IPS-20b (cell line): ENCODE results near the gene C1orf226.

Experiments used
- H3K27ac ChIP-seq: one replicate; pipeline ENCODE4 v1.5.1; 2013; ENCODE audit warnings: low read length
- H3K27me3 ChIP-seq: 2 replicates; pipeline ENCODE4 v1.6.1; 2013; ENCODE audit warnings: mild to moderate bottlenecking, low read length, inconsistent platforms; ENCODE audit not compliant: insufficient read depth
- H3K36me3 ChIP-seq: 2 replicates; pipeline ENCODE4 v1.6.1; 2013; ENCODE audit warnings: low read depth, mild to moderate bottlenecking, inconsistent platforms, low read length, moderate library complexity; ENCODE audit not compliant: insufficient read depth
- H3K4me1 ChIP-seq: 2 replicates; pipeline ENCODE4 v1.6.1; 2013; ENCODE audit warnings: mild to moderate bottlenecking, control low read depth, inconsistent platforms, low read length, moderate library complexity; ENCODE audit not compliant: insufficient read depth
- H3K4me3 ChIP-seq: 2 replicates; pipeline ENCODE4 v1.5.1; 2013; ENCODE audit warnings: mild to moderate bottlenecking, low read length, inconsistent platforms
- H3K9ac ChIP-seq: 2 replicates; pipeline ENCODE4 v1.6.1; 2013; ENCODE audit warnings: low read depth, mild to moderate bottlenecking, inconsistent platforms, low read length, moderate library complexity
- H3K9me3 ChIP-seq: 2 replicates; pipeline ENCODE4 v1.6.1; 2013; ENCODE audit warnings: mild to moderate bottlenecking, low read depth, low read length, inconsistent platforms; ENCODE audit not compliant: insufficient read depth

Gene C1orf226

GRCh38 chr1:162397039-162397448 is 15.5 kb downstream of the C1orf226 start:
- no peaks in the 10 kb centered on the region for H3K27me3 ChIP-seq
- H3K9ac ChIP-seq: no peak overlapping the region
- peaks cover 17% of the 10 kb centered on the region for H3K4me1 ChIP-seq
- H3K9me3 ChIP-seq: no peaks in the 10 kb centered on the region
- no peak overlapping the region for H3K27ac ChIP-seq
- no peaks in the 10 kb centered on the region for H3K36me3 ChIP-seq
- H3K4me3 ChIP-seq: no peak overlapping the region

DNA sequence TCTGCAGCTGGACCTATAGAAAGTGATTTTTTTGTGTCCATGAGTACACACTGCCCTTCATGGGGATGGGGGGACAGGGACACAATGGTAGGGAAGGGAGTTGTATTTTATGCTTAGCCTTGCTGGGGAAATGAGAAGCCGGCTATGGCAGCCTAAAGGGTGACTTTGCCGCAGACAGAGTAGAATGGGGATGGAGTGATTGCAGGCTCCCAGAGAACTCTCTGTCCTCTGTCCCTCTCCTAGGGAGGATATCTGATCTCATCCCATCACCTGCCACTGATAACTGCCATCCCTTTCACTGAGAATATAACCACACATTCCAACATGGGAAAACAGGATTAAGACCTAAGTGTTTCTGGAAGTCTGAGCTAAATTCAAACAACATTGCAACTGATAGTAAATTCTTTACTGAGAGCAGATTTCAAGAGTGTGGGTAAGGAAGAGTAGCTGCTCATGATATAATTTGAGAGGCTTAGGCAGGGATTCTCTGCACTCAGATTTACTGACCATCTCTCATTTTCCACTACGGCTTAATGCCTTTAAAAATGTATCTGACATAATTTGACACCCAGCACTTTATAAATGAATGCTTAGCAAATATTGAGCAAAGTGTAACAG is 16.5 kb downstream of the C1orf226 start:
- H3K4me3 ChIP-seq: no peak overlapping the region
- H3K27ac ChIP-seq: no peak overlapping the region
- H3K4me1 ChIP-seq: peaks cover 17% of the 10 kb centered on the region
- no peak overlapping the region for H3K9ac ChIP-seq
- no peaks in the 10 kb centered on the region for H3K27me3 ChIP-seq
- no peaks in the 10 kb centered on the region for H3K36me3 ChIP-seq
- no peaks in the 10 kb centered on the region for H3K9me3 ChIP-seq

- Histone ChIP-seq H3K9ac (no peak overlapping the region), H3K27me3 (no peaks in the 10 kb centered on the region), H3K4me3 (0 out of 2 replicates have a peak overlapping the region, but pooled peaks have one; percentile 12), H3K9me3 (no peaks in the 10 kb centered on the region), H3K27ac (peak overlapping the region; percentile 25), H3K36me3 (no peaks in the 10 kb centered on the region), H3K4me1 (peaks cover 17% of the 10 kb centered on the region)
Measured at GRCh38 chr1:162398999-162399580, 17.6 kb downstream of the C1orf226 start.

- Histone ChIP-seq H3K4me3 (no peak overlapping the region), H3K27me3 (no peaks in the 10 kb centered on the region), H3K36me3 (no peaks in the 10 kb centered on the region), H3K9me3 (no peaks in the 10 kb centered on the region), H3K4me1 (peaks cover 17% of the 10 kb centered on the region), H3K9ac (no peak overlapping the region), H3K27ac (no peak overlapping the region)
Measured at GRCh38 chr1:162400790-162401355, 19.3 kb downstream of the C1orf226 start.

DNA sequence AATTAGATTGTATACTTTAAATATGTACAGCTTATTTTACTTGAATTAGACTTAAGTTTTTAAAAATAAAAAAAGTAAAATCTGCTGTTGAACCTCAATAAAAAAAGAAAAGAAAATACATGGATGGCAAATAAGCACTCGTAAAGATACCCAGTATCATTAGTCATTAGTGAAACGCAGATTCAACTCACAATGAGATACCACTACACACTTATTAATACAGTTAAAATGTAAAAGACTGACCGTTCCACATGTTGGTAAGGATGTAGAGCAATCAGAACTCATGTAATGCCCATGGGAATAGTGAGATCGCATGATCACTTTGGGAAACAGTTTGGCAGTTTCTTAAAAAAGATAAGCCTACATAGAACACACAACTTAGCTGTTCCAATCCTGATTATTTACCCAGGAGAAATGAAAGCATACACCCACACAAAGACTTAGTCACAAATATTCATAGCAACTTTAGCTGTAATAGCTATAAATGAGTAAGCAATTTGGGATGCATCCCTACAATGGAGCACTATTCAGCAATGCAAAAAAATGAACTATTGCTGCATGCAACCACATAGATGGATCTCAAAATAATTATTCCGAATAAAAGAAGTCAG is 23.1 kb downstream of the C1orf226 start:
- Histone ChIP-seq H3K9me3 (no peaks in the 10 kb centered on the region), H3K9ac (no peak overlapping the region), H3K4me1 (no peaks in the 10 kb centered on the region; the same call in 1 of the 2 replicates), H3K36me3 (no peaks in the 10 kb centered on the region), H3K27me3 (no peaks in the 10 kb centered on the region), H3K4me3 (no peak overlapping the region), H3K27ac (no peak overlapping the region)

GRCh38 chr1:162405800-162406199 is 24.3 kb downstream of the C1orf226 start:
- Histone ChIP-seq H3K9me3 (no peaks in the 10 kb centered on the region), H3K27ac (no peak overlapping the region), H3K36me3 (no peaks in the 10 kb centered on the region), H3K9ac (no peak overlapping the region), H3K27me3 (no peaks in the 10 kb centered on the region), H3K4me1 (no peaks in the 10 kb centered on the region), H3K4me3 (no peak overlapping the region)

GRCh38 chr1:162406811-162407210 is 25.3 kb downstream of the C1orf226 start:
- no peak overlapping the region for H3K4me3 ChIP-seq
- no peak overlapping the region for H3K9ac ChIP-seq
- H3K27me3 ChIP-seq: no peaks in the 10 kb centered on the region
- H3K9me3 ChIP-seq: no peaks in the 10 kb centered on the region
- no peak overlapping the region for H3K27ac ChIP-seq
- H3K4me1 ChIP-seq: no peaks in the 10 kb centered on the region
- H3K36me3 ChIP-seq: no peaks in the 10 kb centered on the region

DNA sequence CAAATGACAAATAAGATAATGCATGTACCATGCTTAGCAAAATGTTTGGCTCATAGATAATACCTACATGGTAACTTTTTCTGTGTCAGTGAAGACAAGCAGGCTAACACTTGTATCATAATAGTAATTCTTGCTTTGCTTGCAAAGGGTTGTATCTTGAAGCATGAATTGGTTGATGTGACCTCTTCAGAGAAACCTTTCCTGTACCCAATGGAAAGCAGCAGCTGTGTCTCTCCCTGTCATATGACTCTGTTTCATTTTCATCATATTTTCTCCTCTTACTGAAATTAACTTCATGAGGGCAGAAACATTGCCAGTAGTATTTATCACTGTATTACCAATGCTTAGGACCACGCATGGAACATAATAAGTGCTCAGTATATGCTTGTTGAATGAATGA is 26.0 kb downstream of the C1orf226 start:
- no peak overlapping the region for H3K27ac ChIP-seq
- H3K9ac ChIP-seq: no peak overlapping the region
- H3K9me3 ChIP-seq: no peaks in the 10 kb centered on the region
- no peaks in the 10 kb centered on the region for H3K36me3 ChIP-seq
- no peak overlapping the region for H3K4me3 ChIP-seq
- no peaks in the 10 kb centered on the region for H3K4me1 ChIP-seq
- H3K27me3 ChIP-seq: no peaks in the 10 kb centered on the region

DNA sequence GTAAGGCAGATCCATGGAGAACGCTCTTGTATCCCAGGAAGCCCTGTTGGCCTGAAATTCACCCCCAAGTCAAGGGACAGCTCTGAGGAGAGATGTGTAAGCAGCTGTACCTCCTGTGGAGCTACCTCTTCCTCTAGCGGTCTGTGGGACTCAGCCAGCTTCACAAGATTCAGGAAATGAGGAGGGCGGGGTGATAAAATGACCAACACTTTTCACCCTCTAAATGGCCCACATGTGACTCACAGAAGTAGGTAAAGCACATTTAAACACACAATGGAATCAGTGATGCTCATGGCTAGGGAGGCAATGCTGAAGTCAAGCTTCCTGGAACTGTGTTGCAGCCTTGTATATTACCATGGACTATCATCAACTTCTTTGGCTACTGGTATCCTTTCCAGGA is 30.5 kb downstream of the C1orf226 start, which contains the start of gene SH2D1B:
Gene SH2D1B (minus strand): TSS at position 135 of the 400 bp plus-strand sequence. CDS start 120 bp downstream, at position 15.
- no peak within 1 kb of the TSS for H3K4me3 ChIP-seq
- H3K9ac ChIP-seq: no peak within 1 kb of the TSS
- H3K9me3 ChIP-seq: peaks cover 5% of the 10 kb centered on the region; the same call in 1 of the 2 replicates
- H3K4me1 ChIP-seq: no peaks in the 10 kb centered on the region
- no peak within 1 kb of the TSS for H3K27ac ChIP-seq
- no peaks in the 10 kb centered on the region for H3K27me3 ChIP-seq
- H3K36me3 ChIP-seq: no peaks in the 10 kb centered on the region

DNA sequence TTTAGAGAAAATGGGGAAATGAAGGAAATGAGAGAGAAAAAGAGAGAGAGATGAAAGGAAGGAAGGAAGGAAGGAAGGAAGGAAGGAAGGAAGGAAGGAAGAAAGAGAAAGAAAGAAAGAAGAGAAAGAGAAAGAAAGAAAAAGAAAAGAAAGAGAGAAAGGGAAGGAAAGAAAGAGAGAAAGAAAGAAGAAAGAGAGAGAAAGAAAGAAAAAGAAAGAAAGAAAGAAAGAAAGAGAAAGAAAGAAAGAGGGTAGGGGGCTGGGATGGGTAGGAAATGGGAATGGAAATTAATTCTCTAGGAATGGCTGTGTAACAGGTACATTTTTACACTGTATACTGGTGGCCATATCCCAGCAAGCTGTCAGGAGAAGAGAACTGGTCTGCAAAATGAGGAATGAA is 34.7 kb downstream of the C1orf226 start:
- no peak overlapping the region for H3K27ac ChIP-seq
- H3K36me3 ChIP-seq: no peaks in the 10 kb centered on the region
- H3K9me3 ChIP-seq: peaks cover 5% of the 10 kb centered on the region; the same call in 1 of the 2 replicates
- no peaks in the 10 kb centered on the region for H3K4me1 ChIP-seq
- no peak overlapping the region for H3K9ac ChIP-seq
- H3K4me3 ChIP-seq: no peak overlapping the region
- no peaks in the 10 kb centered on the region for H3K27me3 ChIP-seq

GRCh38 chr1:162416909-162417308 is 35.4 kb downstream of the C1orf226 start:
- Histone ChIP-seq H3K27ac (no peak overlapping the region), H3K4me1 (no peaks in the 10 kb centered on the region), H3K9ac (no peak overlapping the region)

More at GRCh38 chr1:162416909-162417308, 35.4 kb downstream of the C1orf226 start:
- H3K27me3 ChIP-seq: no peaks in the 10 kb centered on the region
- no peaks in the 10 kb centered on the region for H3K36me3 ChIP-seq
- H3K4me3 ChIP-seq: no peak overlapping the region
- H3K9me3 ChIP-seq: peaks cover 5% of the 10 kb centered on the region; the same call in 1 of the 2 replicates
